Sigmoid colon (tissue), 7 donors: ENCODE data around the gene CCDC69. TPM values are rescaled to one million over a fixed set of nuclear protein-coding genes. Genes with fewer than 3 reads are reported as not detected.

ENCODE experiments used
- DNase-seq: peaks from one replicate; pipeline ENCODE4 v3.0.0-alpha.2; 2019
- H3K27ac ChIP-seq, 4 donors: fragments of 200-600 bp; sonication (generic); one replicate each; pipeline ENCODE4 v1.5.1; 2016 to 2019; ENCODE audit warnings: mild to moderate bottlenecking in 1 of 4
- H3K27me3 ChIP-seq, 3 donors: fragments of 200-600 bp; sonication (generic); one replicate each; pipeline ENCODE4 v1.5.1; 2019; ENCODE audit warnings: mild to moderate bottlenecking in 1 of 3
- H3K36me3 ChIP-seq, 4 donors: fragments of 200-600 bp; sonication (generic); one replicate each; pipeline ENCODE4 v1.5.1; 2016 to 2019
- H3K4me1 ChIP-seq, 4 donors: fragments of 200-600 bp; sonication (generic); one replicate each; pipeline ENCODE4 v1.5.1; 2017 to 2019
- H3K4me3 ChIP-seq, 4 donors: fragments of 200-600 bp; sonication (generic); one replicate each; pipeline ENCODE4 v1.5.1; 2017 to 2019; ENCODE audit warnings: mild to moderate bottlenecking in 2 of 4, moderate library complexity in 1 of 4
- H3K9me3 ChIP-seq, 4 donors: fragments of 200-600 bp in 3 of 4; sonication (generic) in 3 of 4; one replicate each; pipeline versions ENCODE4 v1.5.1 to v1.6.1; 2013 to 2019
- EP300 ChIP-seq, 4 donors: sonication (generic); formaldehyde crosslinking; IDR thresholded peaks; one replicate each; pipeline ENCODE4 v1.6.1; 2017; ENCODE audit warnings: antibody characterized with exemption in 4 of 4
- POLR2A ChIP-seq, 2 donors: fragments of 450-650 bp; IDR thresholded peaks; one replicate each; pipeline ENCODE4 v1.6.1; 2016; ENCODE audit warnings: antibody characterized with exemption in 2 of 2, mild to moderate bottlenecking in 2 of 2, moderate library complexity in 2 of 2
- POLR2AphosphoS5 ChIP-seq, 4 donors: sonication (generic); formaldehyde crosslinking; IDR thresholded peaks; one replicate each; pipeline ENCODE4 v1.6.1; 2017; ENCODE audit warnings: antibody characterized with exemption in 4 of 4
- WGBS, 2 donors: extraction: QIAGEN DNeasy Blood & Tissue Kit; methylation state at CpG; one replicate each; pipeline ENCODE4 v1.1.7; 2013; 5-methylcytosine and 5-hydroxymethylcytosine counted together
- intact Hi-C: fragments of 100-400 bp; cut with DNase I; formaldehyde crosslinking; loops from one replicate; pipeline ENCODE4 v1.15.1; 2023
- polyA plus RNA-seq, 3 donors: library from polyadenylated mRNA; stranded (reverse); fragments of 200-250 nt; gene quantifications; one replicate each; pipeline ENCODE4 v1.2.3, GENCODE V29; 2013
- total RNA-seq, 4 donors: library from RNA; depleted of rRNA; stranded (reverse); fragments of >200 nt; gene quantifications; one replicate each; pipeline ENCODE4 v1.1.0, GENCODE V29; 2016
- TF ChIP-seq, protein P1 (sequence below), 4 experiments: fragments of 450-650 bp in 3 of 4; fragments of 200-600 bp in 1 of 4; IDR thresholded peaks; one replicate each; pipeline ENCODE4 v1.5.1; 2016 to 2019; ENCODE audit warnings: antibody characterized with exemption in 4 of 4, mild to moderate bottlenecking in 3 of 4, moderate library complexity in 2 of 4
- donor health status: healthy with polysubstance abuse.
- donor health status: Bipolar disorder and iron deficiency.
- donor health status: healthy.

The CCDC69 gene
- total and polyA plus RNA-seq, 7 donors, result 6.0 to 342 (median 199) TPM

DNA sequence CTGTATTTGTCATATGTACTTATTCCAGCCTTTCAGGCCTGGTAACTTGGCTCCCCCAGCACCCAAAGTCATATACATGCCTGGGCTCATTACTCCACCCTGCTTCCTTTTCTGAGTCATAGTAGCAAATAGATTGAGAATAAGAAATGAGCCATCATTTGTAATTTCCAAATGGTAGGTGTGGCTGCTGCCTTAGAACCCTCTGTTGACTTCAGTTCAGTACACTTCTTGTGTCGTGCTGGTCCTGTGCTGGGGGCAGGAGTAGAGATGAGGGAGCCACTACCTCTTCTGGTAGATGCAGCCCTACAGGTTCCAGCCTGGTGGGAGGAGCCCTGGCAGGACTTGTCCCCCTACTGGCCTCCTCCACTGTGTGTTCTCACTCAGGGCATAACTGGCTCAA lies 40.2 kb upstream of the CCDC69 start:
- H3K27ac ChIP-seq, result no peak overlapping the region
- peaks cover 0 to 49% (median 11%) of the 10 kb centered on the region in 4 donors for H3K36me3 ChIP-seq
- H3K4me3 ChIP-seq, result no peak overlapping the region
- 29 to 56% methylated on average over 1 of the region's 1 CpG for WGBS, 2 donors
- TF ChIP-seq POLR2AphosphoS5 (IDR thresholded peaks at IDR 0.05), result no peak
- TF ChIP-seq, protein P1, sequence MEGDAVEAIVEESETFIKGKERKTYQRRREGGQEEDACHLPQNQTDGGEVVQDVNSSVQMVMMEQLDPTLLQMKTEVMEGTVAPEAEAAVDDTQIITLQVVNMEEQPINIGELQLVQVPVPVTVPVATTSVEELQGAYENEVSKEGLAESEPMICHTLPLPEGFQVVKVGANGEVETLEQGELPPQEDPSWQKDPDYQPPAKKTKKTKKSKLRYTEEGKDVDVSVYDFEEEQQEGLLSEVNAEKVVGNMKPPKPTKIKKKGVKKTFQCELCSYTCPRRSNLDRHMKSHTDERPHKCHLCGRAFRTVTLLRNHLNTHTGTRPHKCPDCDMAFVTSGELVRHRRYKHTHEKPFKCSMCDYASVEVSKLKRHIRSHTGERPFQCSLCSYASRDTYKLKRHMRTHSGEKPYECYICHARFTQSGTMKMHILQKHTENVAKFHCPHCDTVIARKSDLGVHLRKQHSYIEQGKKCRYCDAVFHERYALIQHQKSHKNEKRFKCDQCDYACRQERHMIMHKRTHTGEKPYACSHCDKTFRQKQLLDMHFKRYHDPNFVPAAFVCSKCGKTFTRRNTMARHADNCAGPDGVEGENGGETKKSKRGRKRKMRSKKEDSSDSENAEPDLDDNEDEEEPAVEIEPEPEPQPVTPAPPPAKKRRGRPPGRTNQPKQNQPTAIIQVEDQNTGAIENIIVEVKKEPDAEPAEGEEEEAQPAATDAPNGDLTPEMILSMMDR (IDR thresholded peaks at IDR 0.05), result no peak
- TF ChIP-seq POLR2A (IDR thresholded peaks at IDR 0.05), result no peak
- no peak for TF ChIP-seq EP300 (IDR thresholded peaks at IDR 0.05)
- H3K9me3 ChIP-seq, result no peaks in the 10 kb centered on the region
- no peaks in the 10 kb centered on the region for H3K27me3 ChIP-seq
- DNase-seq, result no peak
- H3K4me1 ChIP-seq, result no peaks in the 10 kb centered on the region
- intact Hi-C loops, result no loop called here

DNA sequence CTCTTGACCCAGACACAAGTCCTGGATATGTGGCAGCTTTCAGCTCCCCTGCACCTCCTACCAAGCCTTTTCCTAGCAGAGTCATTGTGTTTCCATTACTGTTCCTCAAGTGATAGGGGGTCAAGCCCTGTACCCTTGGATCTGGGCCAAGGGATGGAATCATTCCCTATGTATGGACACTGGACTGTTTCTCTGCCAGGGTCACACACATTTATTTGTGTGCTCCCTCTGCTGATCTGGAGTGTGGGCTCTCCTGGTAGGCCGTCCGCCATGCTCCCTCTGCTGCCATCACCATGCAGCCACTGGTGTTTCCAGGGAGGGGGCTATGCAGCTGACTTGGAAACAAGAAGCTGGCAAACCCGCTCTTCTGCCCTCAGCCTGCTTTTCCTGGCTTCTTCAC lies 38.6 kb upstream of the CCDC69 start:
- H3K4me1 ChIP-seq, result peaks cover 0 to 7% (median 3%) of the 10 kb centered on the region in 4 donors
- peaks cover 0 to 33% (median 10%) of the 10 kb centered on the region in 4 donors for H3K36me3 ChIP-seq
- H3K27ac ChIP-seq, result no peak overlapping the region
- WGBS, 2 donors, result 97 to 100% methylated on average over 3 of the region's 3 CpGs
- DNase-seq, result no peak
- no peaks in the 10 kb centered on the region for H3K9me3 ChIP-seq
- H3K4me3 ChIP-seq, result no peak overlapping the region
- H3K27me3 ChIP-seq, result no peaks in the 10 kb centered on the region
- intact Hi-C loops, result no loop called here
- TF ChIP-seq, protein P1 (IDR thresholded peaks at IDR 0.05), result no peak
- TF ChIP-seq EP300 (IDR thresholded peaks at IDR 0.05) (no peak), POLR2A (IDR thresholded peaks at IDR 0.05) (no peak), POLR2AphosphoS5 (IDR thresholded peaks at IDR 0.05) (no peak)

DNA sequence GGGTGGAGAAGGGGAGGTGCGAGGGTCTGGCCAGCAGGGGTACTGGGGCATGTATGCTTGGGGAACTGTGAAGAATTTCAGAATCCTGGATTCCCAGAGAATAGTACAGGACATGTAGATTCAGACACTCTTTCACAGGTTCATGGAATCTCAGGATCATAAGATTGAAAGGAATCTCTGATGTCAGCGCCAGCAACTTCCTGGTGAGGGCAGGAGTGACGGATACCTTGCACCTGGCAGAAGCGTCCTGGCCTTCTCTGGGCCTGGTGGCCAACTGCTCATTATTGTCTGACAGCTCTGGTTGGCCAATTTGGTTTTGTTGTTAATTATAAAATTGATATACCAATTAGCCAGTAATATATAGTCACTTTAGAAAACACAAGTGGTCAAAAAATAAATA lies 36.0 kb upstream of the CCDC69 start:
- TF ChIP-seq POLR2A (IDR thresholded peaks at IDR 0.05), result no peak
- TF ChIP-seq EP300 (IDR thresholded peaks at IDR 0.05), result no peak
- TF ChIP-seq, protein P1 (IDR thresholded peaks at IDR 0.05), result no peak
- TF ChIP-seq POLR2AphosphoS5 (IDR thresholded peaks at IDR 0.05), result no peak
- DNase-seq, result no peak
- H3K9me3 ChIP-seq, result no peaks in the 10 kb centered on the region
- no peak overlapping the region for H3K4me3 ChIP-seq
- H3K36me3 ChIP-seq, result peaks cover 0 to 21% (median 0%) of the 10 kb centered on the region in 4 donors
- peaks cover 0 to 20% (median 5%) of the 10 kb centered on the region in 4 donors for H3K4me1 ChIP-seq
- H3K27me3 ChIP-seq, result no peaks in the 10 kb centered on the region
- no peak overlapping the region for H3K27ac ChIP-seq
- WGBS, 2 donors, result 86 to 94% methylated on average over 4 of the region's 4 CpGs
- intact Hi-C loops, result no loop called here

DNA sequence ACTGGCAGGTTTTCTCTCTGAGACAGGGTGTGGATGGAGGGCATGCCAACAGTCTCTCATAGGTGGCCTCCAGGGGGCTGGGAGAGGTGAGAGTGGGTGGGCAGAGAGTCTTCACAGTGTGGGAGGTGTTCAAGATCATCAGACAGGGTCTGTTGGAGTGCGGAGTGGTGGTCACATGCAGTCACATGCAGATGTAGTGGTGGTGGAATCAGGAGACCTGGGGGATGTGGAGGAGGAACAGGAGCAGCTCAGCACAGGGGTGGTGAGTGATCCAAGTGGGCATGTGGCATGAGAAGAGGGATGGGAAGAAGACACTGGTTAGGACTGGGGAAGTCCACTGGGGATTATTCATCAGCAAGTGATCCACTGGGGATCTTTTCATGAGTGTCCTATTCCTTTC lies 34.9 kb upstream of the CCDC69 start:
- peaks cover 0 to 28% (median 15%) of the 10 kb centered on the region in 4 donors for H3K4me1 ChIP-seq
- 48 to 92% methylated on average over 1 of the region's 1 CpG for WGBS, 2 donors
- H3K36me3 ChIP-seq, result peaks cover 0 to 21% (median 0%) of the 10 kb centered on the region in 4 donors
- no peak overlapping the region for H3K4me3 ChIP-seq
- no peak for DNase-seq
- no peak overlapping the region for H3K27ac ChIP-seq
- no peaks in the 10 kb centered on the region for H3K27me3 ChIP-seq
- H3K9me3 ChIP-seq, result no peaks in the 10 kb centered on the region
- TF ChIP-seq POLR2AphosphoS5 (IDR thresholded peaks at IDR 0.05) (no peak), POLR2A (IDR thresholded peaks at IDR 0.05) (no peak), EP300 (IDR thresholded peaks at IDR 0.05) (no peak)
- TF ChIP-seq, protein P1 (IDR thresholded peaks at IDR 0.05), result no peak
- intact Hi-C loops, result no loop called here

DNA sequence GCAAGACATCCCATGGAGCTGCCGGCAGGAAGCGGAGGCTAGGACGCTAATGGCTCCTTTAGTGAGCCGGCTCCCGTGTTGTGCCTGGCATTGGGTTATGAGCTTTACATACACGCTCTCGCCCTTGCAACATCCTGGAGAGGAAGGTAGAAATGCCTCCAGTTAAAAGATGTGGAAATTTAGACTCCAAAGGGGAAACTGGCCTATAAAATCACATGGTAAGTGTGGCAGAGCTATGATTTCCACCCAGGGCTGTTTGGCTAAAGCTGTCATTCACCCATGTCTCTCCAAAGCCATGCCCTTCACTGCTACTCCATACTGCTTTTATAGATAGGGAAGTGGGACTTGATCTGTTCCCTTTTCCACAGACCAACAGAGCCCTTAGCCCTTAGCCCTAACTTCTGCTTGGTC lies 34.3 kb upstream of the CCDC69 start:
- Histone ChIP-seq H3K36me3 (peaks cover 0 to 21% (median 0%) of the 10 kb centered on the region in 4 donors), H3K4me3 (no peak overlapping the region), H3K27ac (no peak overlapping the region), H3K27me3 (no peaks in the 10 kb centered on the region), H3K4me1 (peaks cover 0 to 34% (median 17%) of the 10 kb centered on the region in 4 donors), H3K9me3 (no peaks in the 10 kb centered on the region)
- intact Hi-C loops, result no loop called here
- 89 to 94% methylated on average over 7 of the region's 7 CpGs for WGBS, 2 donors
- DNase-seq, result no peak
- no peak for TF ChIP-seq EP300 (IDR thresholded peaks at IDR 0.05)
- TF ChIP-seq, protein P1 (IDR thresholded peaks at IDR 0.05), result no peak
- no peak for TF ChIP-seq POLR2AphosphoS5 (IDR thresholded peaks at IDR 0.05)
- no peak for TF ChIP-seq POLR2A (IDR thresholded peaks at IDR 0.05)
